SK-N-SH treated with all-trans-retinoic acid at 6 μM for 48 hours (cell line): ENCODE results near the gene NUTM1.
"Not testable (repeated sequence)": the region's sequence is repeated elsewhere in the genome, so short reads cannot be mapped to it uniquely, and the experiment has no call there.

Source experiments
- ATAC-seq: fragments of 200-7000 bp; cut with Tn5 transposase; 3 replicates; pipeline ENCODE4 v1.9.1; 2020; ENCODE audit warnings: mild to moderate bottlenecking, moderate library complexity
- ARNTL ChIP-seq: fragments of 450-650 bp; formaldehyde crosslinking; IDR thresholded peaks from 2 replicates; pipeline ENCODE4 v1.5.0; 2020; ENCODE audit warnings: low read depth, mild to moderate bottlenecking, moderate library complexity, borderline replicate concordance
- BACH2 ChIP-seq: fragments of 250-450 bp; sonication (Bioruptor Pico); IDR thresholded peaks from 2 replicates; pipeline ENCODE4 v1.9.0; 2021; ENCODE audit warnings: mild to moderate bottlenecking, borderline replicate concordance
- CREB5 ChIP-seq: fragments of 250-450 bp; sonication (Bioruptor Pico); IDR thresholded peaks from 2 replicates; pipeline ENCODE4 v1.5.1; 2020; ENCODE audit warnings: low read depth, mild to moderate bottlenecking, moderate library complexity
- CSRNP3 ChIP-seq: fragments of 250-450 bp; sonication (Bioruptor Pico); IDR thresholded peaks from 2 replicates; pipeline ENCODE4 v1.5.1; 2021; ENCODE audit warnings: mild to moderate bottlenecking, moderate library complexity
- ESRRG ChIP-seq: fragments of 250-450 bp; sonication (Bioruptor Pico); IDR thresholded peaks from 2 replicates; pipeline ENCODE4 v1.6.1; 2021; ENCODE audit warnings: mild to moderate bottlenecking
- GLIS3 ChIP-seq: fragments of 250-450 bp; sonication (Bioruptor Pico); IDR thresholded peaks from 2 replicates; pipeline ENCODE4 v1.5.0; 2020; ENCODE audit warnings: mild to moderate bottlenecking, moderate library complexity
- OSR1 ChIP-seq: fragments of 250-450 bp; sonication (Bioruptor Pico); IDR thresholded peaks from 2 replicates; pipeline ENCODE4 v1.8.0; 2022; ENCODE audit warnings: moderate library complexity, mild to moderate bottlenecking, inconsistent platforms
- PATZ1 ChIP-seq: fragments of 250-450 bp; sonication (Bioruptor Pico); IDR thresholded peaks from 2 replicates; pipeline ENCODE4 v1.8.0; 2020; ENCODE audit warnings: mild to moderate bottlenecking, moderate library complexity, borderline replicate concordance
- POU6F1 ChIP-seq: fragments of 250-450 bp; sonication (Bioruptor Pico); IDR thresholded peaks from 2 replicates; pipeline ENCODE4 v1.8.0; 2021; ENCODE audit warnings: low read depth, mild to moderate bottlenecking, moderate library complexity, borderline replicate concordance
- PPARA ChIP-seq: fragments of 250-450 bp; sonication (Bioruptor Pico); IDR thresholded peaks from 2 replicates; pipeline ENCODE4 v1.5.0; 2020; ENCODE audit warnings: mild to moderate bottlenecking, borderline replicate concordance
- RARB ChIP-seq: fragments of 250-450 bp; sonication (Bioruptor Pico); IDR thresholded peaks from 2 replicates; pipeline ENCODE4 v1.8.0; 2021; ENCODE audit warnings: mild to moderate bottlenecking, moderate library complexity
- SNAI2 ChIP-seq: fragments of 250-450 bp; sonication (Bioruptor Pico); IDR thresholded peaks from 2 replicates; pipeline ENCODE4 v1.5.0; 2020; ENCODE audit warnings: mild to moderate bottlenecking, moderate library complexity
- TOX ChIP-seq: fragments of 250-450 bp; sonication (Bioruptor Pico); IDR thresholded peaks from 2 replicates; pipeline ENCODE4 v1.8.0; 2021; ENCODE audit warnings: mild to moderate bottlenecking, moderate library complexity, borderline replicate concordance
- TSHZ2 ChIP-seq: fragments of 250-450 bp; sonication (Bioruptor Pico); IDR thresholded peaks from 2 replicates; pipeline ENCODE4 v1.5.0; 2020; ENCODE audit warnings: mild to moderate bottlenecking, moderate library complexity
- ZC3H10 ChIP-seq: fragments of 250-450 bp; sonication (Bioruptor Pico); IDR thresholded peaks from 2 replicates; pipeline ENCODE4 v1.5.1; 2021; ENCODE audit warnings: mild to moderate bottlenecking, moderate library complexity
- ZFP3 ChIP-seq: fragments of 250-450 bp; sonication (Bioruptor Pico); IDR thresholded peaks from 2 replicates; pipeline ENCODE4 v1.5.0; 2020; ENCODE audit warnings: mild to moderate bottlenecking, moderate library complexity
- ZFP30 ChIP-seq: fragments of 450-650 bp; formaldehyde crosslinking; IDR thresholded peaks from 2 replicates; pipeline ENCODE4 v1.5.0; 2022; ENCODE audit warnings: mild to moderate bottlenecking, moderate library complexity
- ZNF70 ChIP-seq: fragments of 450-650 bp; formaldehyde crosslinking; IDR thresholded peaks from 2 replicates; pipeline ENCODE4 v1.5.0; 2020; ENCODE audit warnings: mild to moderate bottlenecking, moderate library complexity

Gene NUTM1

GRCh38 chr15:34347951-34348638, 5.0 kb downstream of the NUTM1 start:
- ATAC-seq: no peak

GRCh38 chr15:34348735-34349300, 5.7 kb downstream of the NUTM1 start:
- TF ChIP-seq PATZ1 (CRISPR knock-in tag) (no peak), OSR1 (CRISPR knock-in tag) (no peak), TOX (no peak), ARNTL (CRISPR knock-in tag) (no peak), BACH2 (no peak), ZFP3 (CRISPR knock-in tag) (no peak), SNAI2 (no peak), CSRNP3 (CRISPR knock-in tag) (no peak), POU6F1 (CRISPR knock-in tag) (no peak), ESRRG (CRISPR knock-in tag) (no peak), ZFP30 (CRISPR knock-in tag) (no peak), CREB5 (CRISPR knock-in tag) (no peak), TSHZ2 (no peak), PPARA (CRISPR knock-in tag) (no peak), ZC3H10 (CRISPR knock-in tag) (no peak), ZNF70 (CRISPR knock-in tag) (no peak), RARB (CRISPR knock-in tag) (no peak)
- TF ChIP-seq, all 23 proteins: peak for 0

More at GRCh38 chr15:34347951-34348638, 5.0 kb downstream of the NUTM1 start:
- TF ChIP-seq SNAI2: no peak
- TF ChIP-seq ARNTL (CRISPR knock-in tag): no peak
- TF ChIP-seq BACH2: no peak
- no peak for TF ChIP-seq PPARA (CRISPR knock-in tag)
- no peak for TF ChIP-seq GLIS3 (CRISPR knock-in tag)
- TF ChIP-seq ESRRG (CRISPR knock-in tag): no peak

GRCh38 chr15:34349769-34350168, 6.7 kb downstream of the NUTM1 start:
- no peak for TF ChIP-seq GLIS3 (CRISPR knock-in tag)
- no peak for TF ChIP-seq CREB5 (CRISPR knock-in tag)
- no peak for TF ChIP-seq PPARA (CRISPR knock-in tag)

More at GRCh38 chr15:34348735-34349300, 5.7 kb downstream of the NUTM1 start:
- ATAC-seq: no peak

GRCh38 chr15:34352996-34353395, 9.9 kb downstream of the NUTM1 start:
- ATAC-seq: not testable (repeated sequence)

More at GRCh38 chr15:34349769-34350168, 6.7 kb downstream of the NUTM1 start:
- no peak for ATAC-seq
